H9 (cell line): Measurements from ENCODE around the gene TMEM237. TPM values are rescaled to one million over a fixed set of nuclear protein-coding genes. Genes with fewer than 3 reads are reported as not detected.

Source experiments
- DNase-seq: peaks from one replicate; pipeline ENCODE4 v3.0.0-alpha.2; 2017
- H2AFZ ChIP-seq: one replicate; pipeline ENCODE4 v1.6.1; 2013; ENCODE audit warnings: mild to moderate bottlenecking, low read length, control low read depth, moderate library complexity
- H2AK5ac ChIP-seq: 2 replicates; pipeline ENCODE4 v1.6.1; 2013; ENCODE audit warnings: low read length, control low read depth, mixed read lengths; ENCODE audit not compliant: insufficient read length
- H2BK120ac ChIP-seq: one replicate; pipeline ENCODE4 v1.6.1; 2013; ENCODE audit warnings: low read depth, mild to moderate bottlenecking, low read length, control low read depth, inconsistent platforms; ENCODE audit not compliant: poor library complexity, severe bottlenecking
- H2BK12ac ChIP-seq: 2 replicates; pipeline ENCODE4 v1.6.1; 2013; ENCODE audit warnings: low read length, control low read depth, mixed read lengths, low read depth; ENCODE audit not compliant: insufficient read length
- H2BK15ac ChIP-seq: 2 replicates; pipeline ENCODE4 v1.6.1; 2013; ENCODE audit warnings: low read depth, low read length, control low read depth
- H2BK20ac ChIP-seq: one replicate; pipeline ENCODE4 v1.6.1; 2013; ENCODE audit warnings: low read depth, mild to moderate bottlenecking, low read length, control low read depth, inconsistent platforms; ENCODE audit not compliant: poor library complexity, severe bottlenecking
- H2BK5ac ChIP-seq: 2 replicates; pipeline ENCODE4 v1.6.1; 2013; ENCODE audit warnings: low read length, control low read depth, mixed read lengths; ENCODE audit not compliant: insufficient read length
- H3K14ac ChIP-seq: 2 replicates; pipeline ENCODE4 v1.6.1; 2013; ENCODE audit warnings: low read length, control low read depth; ENCODE audit not compliant: insufficient read depth
- H3K18ac ChIP-seq: 2 replicates; pipeline ENCODE4 v1.6.1; 2013; ENCODE audit warnings: low read depth, mild to moderate bottlenecking, mixed read lengths, low read length, control low read depth; ENCODE audit not compliant: insufficient read length
- H3K23ac ChIP-seq: 2 replicates; pipeline ENCODE4 v1.6.1; 2013; ENCODE audit warnings: low read length, control low read depth, mixed read lengths, low read depth; ENCODE audit not compliant: insufficient read length
- H3K23me2 ChIP-seq: 2 replicates; pipeline ENCODE4 v1.6.1; 2013; ENCODE audit warnings: low read depth, mild to moderate bottlenecking, mixed read lengths, low read length, control low read depth; ENCODE audit not compliant: insufficient read length, poor library complexity, severe bottlenecking
- H3K27ac ChIP-seq: 2 replicates; pipeline ENCODE4 v1.5.1; 2013; ENCODE audit warnings: low read length, control low read depth, mixed read lengths, low read depth; ENCODE audit not compliant: insufficient read length
- H3K27me3 ChIP-seq: 2 replicates; pipeline ENCODE4 v1.6.1; 2013; ENCODE audit warnings: low read length, control low read depth, inconsistent platforms; ENCODE audit not compliant: insufficient read depth
- H3K4ac ChIP-seq: 2 replicates; pipeline ENCODE4 v1.6.1; 2013; ENCODE audit warnings: low read depth, mild to moderate bottlenecking, control low read depth, inconsistent platforms, low read length, moderate library complexity
- H3K4me1 ChIP-seq: 2 replicates; pipeline ENCODE4 v1.6.1; 2013; ENCODE audit warnings: low read length, control low read depth, inconsistent platforms; ENCODE audit not compliant: insufficient read depth
- H3K4me2 ChIP-seq: 2 replicates; pipeline ENCODE4 v1.6.1; 2013; ENCODE audit warnings: low read length, control low read depth, mixed read lengths; ENCODE audit not compliant: insufficient read length, insufficient read depth
- H3K56ac ChIP-seq: 2 replicates; pipeline ENCODE4 v1.6.1; 2013; ENCODE audit warnings: low read depth, mild to moderate bottlenecking, mixed read lengths, low read length, control low read depth; ENCODE audit not compliant: insufficient read length
- H3K79me1 ChIP-seq: 2 replicates; pipeline ENCODE4 v1.6.1; 2013; ENCODE audit warnings: low read depth, mild to moderate bottlenecking, moderate library complexity, low read length, control low read depth, inconsistent platforms; ENCODE audit not compliant: insufficient read depth, poor library complexity, severe bottlenecking
- H3K79me2 ChIP-seq: 2 replicates; pipeline ENCODE4 v1.6.1; 2013; ENCODE audit warnings: low read length, control low read depth, inconsistent platforms; ENCODE audit not compliant: insufficient read depth
- H3K9ac ChIP-seq: 2 replicates; pipeline ENCODE4 v1.6.1; 2013; ENCODE audit warnings: low read length, control low read depth, mixed read lengths; ENCODE audit not compliant: insufficient read length; ENCODE audit errors: extremely low read depth
- H3K9me3 ChIP-seq: one replicate; pipeline ENCODE4 v1.6.1; 2013; ENCODE audit warnings: low read depth, low read length, inconsistent platforms; ENCODE audit not compliant: control insufficient read depth
- H3T11ph ChIP-seq: one replicate; pipeline ENCODE4 v1.6.1; 2013; ENCODE audit warnings: mild to moderate bottlenecking, low read length, control low read depth, inconsistent platforms
- H4K20me1 ChIP-seq: one replicate; pipeline ENCODE4 v1.6.1; 2013; ENCODE audit not compliant: control insufficient read depth, insufficient read length, insufficient read depth
- H4K5ac ChIP-seq: 2 replicates; pipeline ENCODE4 v1.6.1; 2013; ENCODE audit warnings: low read depth, mild to moderate bottlenecking, mixed read lengths, low read length, control low read depth; ENCODE audit not compliant: insufficient read length
- H4K8ac ChIP-seq: replicated peaks from 2 replicates; pipeline ENCODE4 v1.6.1; 2013; ENCODE audit warnings: low read length, control low read depth, mixed read lengths, low read depth; ENCODE audit not compliant: insufficient read length
- H4K91ac ChIP-seq: 2 replicates; pipeline ENCODE4 v1.6.1; 2013; ENCODE audit warnings: low read depth, mild to moderate bottlenecking, moderate library complexity, mixed read lengths, low read length, control low read depth; ENCODE audit not compliant: insufficient read length
- H3K27ac Mint-ChIP-seq, 3 experiments: 2 replicates in 2 of 3; 3 replicates in 1 of 3; pipeline ENCODE4 v1.8.0; 2020 to 2021; ENCODE audit warnings: mixed read lengths in 3 of 3, mild to moderate bottlenecking in 1 of 3, moderate library complexity in 1 of 3
- H3K27me3 Mint-ChIP-seq: 2 replicates; pipeline ENCODE4 v1.8.0; 2021; ENCODE audit warnings: low read depth, mild to moderate bottlenecking, moderate library complexity, mixed read lengths
- H3K36me3 Mint-ChIP-seq, 3 experiments: 2 replicates in 2 of 3; 3 replicates in 1 of 3; pipeline ENCODE4 v1.8.0; 2020 to 2021; ENCODE audit warnings: low read depth in 3 of 3, mixed read lengths in 3 of 3; ENCODE audit not compliant: insufficient read depth in 1 of 3
- H3K4me1 Mint-ChIP-seq, 2 experiments: 2 replicates each; pipeline ENCODE4 v1.8.0; 2020; ENCODE audit warnings: mixed read lengths in 2 of 2
- H3K4me3 Mint-ChIP-seq, 2 experiments: 2 replicates in 1 of 2; 3 replicates in 1 of 2; pipeline ENCODE4 v1.8.0; 2020 to 2021; ENCODE audit warnings: mild to moderate bottlenecking in 2 of 2, mixed read lengths in 2 of 2, moderate library complexity in 1 of 2
- H3K9me3 Mint-ChIP-seq, 2 experiments: 2 replicates in 1 of 2; 3 replicates in 1 of 2; pipeline ENCODE4 v1.8.0; 2020; ENCODE audit warnings: mild to moderate bottlenecking in 2 of 2, mixed read lengths in 2 of 2, moderate library complexity in 1 of 2
- WGBS: extraction: QIAGEN DNeasy Blood & Tissue Kit; methylation state at CpG from one replicate; pipeline ENCODE4 v1.1.7; 2013; ENCODE audit warnings: missing lambda C conversion rate, low lambda C conversion rate, mixed read lengths; ENCODE audit not compliant: insufficient read length; ENCODE audit errors: extremely low coverage; 5-methylcytosine and 5-hydroxymethylcytosine counted together
- total RNA-seq: library from RNA; stranded (reverse); gene quantifications from 2 replicates; pipeline ENCODE4 v1.2.1, GENCODE V29; 2021
- TF ChIP-seq, protein P1 (sequence below): fragments of 200-600 bp; sonication (generic); conservative IDR thresholded peaks from 3 replicates; pipeline ENCODE4 v1.8.0; 2021; ENCODE audit warnings: antibody characterized with exemption, mild to moderate bottlenecking

Gene TMEM237
- total RNA-seq, 1 experiment from 2014 or later: 37.7 TPM

DNA sequence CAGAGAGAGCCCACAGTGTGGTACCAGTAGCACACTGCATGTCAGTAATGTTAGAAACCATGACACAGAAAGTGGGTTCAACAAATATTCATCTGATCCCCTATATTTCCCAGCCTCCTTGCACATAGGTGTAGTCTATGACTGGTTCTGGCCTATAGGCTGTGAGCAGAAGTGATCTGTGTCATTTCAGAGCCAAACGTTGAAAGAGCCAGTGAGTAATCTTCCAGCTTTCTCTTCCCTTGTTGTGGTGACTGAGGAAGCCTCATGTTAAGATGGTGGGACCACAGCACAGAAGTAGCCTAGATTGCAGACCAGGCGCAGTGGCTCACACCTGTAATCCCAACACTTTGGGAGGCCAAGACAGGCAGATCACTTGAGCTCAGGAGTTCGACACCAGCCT, 4.1 kb downstream of the TMEM237 start:
- H3K27ac ChIP-seq: no peak overlapping the region
- Mint-ChIP-seq H3K9me3 (no peaks in the 10 kb centered on the region), H3K27me3 (no peaks in the 10 kb centered on the region; the same call in 1 of the 2 replicates), H3K36me3 (peaks cover 9 to 43% (median 35%) of the 10 kb centered on the region in 3 experiments; a peak in 6 of 7 replicates), H3K27ac (0 out of 7 replicates have a peak overlapping the region, but pooled peaks of 1 of the 3 experiments have one; percentile 27), H3K4me3 (no peak overlapping the region), H3K4me1 (peaks cover 14 to 15% of the 10 kb centered on the region in 2 experiments)
- no CpG with 5 or more reads among the region's 3 CpGs for WGBS
- no peak overlapping the region for H2BK12ac ChIP-seq
- no peak overlapping the region for H4K8ac ChIP-seq
- no peak overlapping the region for H2AFZ ChIP-seq
- H3K4me1 ChIP-seq: no peaks in the 10 kb centered on the region
- no peak overlapping the region for H2AK5ac ChIP-seq
- no peak overlapping the region for H2BK120ac ChIP-seq
- H4K5ac ChIP-seq: no peak overlapping the region
- H3K23me2 ChIP-seq: no peaks in the 10 kb centered on the region
- no peaks in the 10 kb centered on the region for H3K27me3 ChIP-seq
- no peak overlapping the region for H2BK15ac ChIP-seq
- H3K4me2 ChIP-seq: no peak overlapping the region
- no peaks in the 10 kb centered on the region for H3K79me2 ChIP-seq
- no peak overlapping the region for H3K56ac ChIP-seq
- no peaks in the 10 kb centered on the region for H4K20me1 ChIP-seq
- no peak for DNase-seq
- no peak overlapping the region for H3K4ac ChIP-seq
- no peak overlapping the region for H2BK5ac ChIP-seq
- no peak overlapping the region for H3K9ac ChIP-seq
- no peaks in the 10 kb centered on the region for H3K79me1 ChIP-seq
- no peak overlapping the region for H4K91ac ChIP-seq
- H2BK20ac ChIP-seq: no peak overlapping the region
- TF ChIP-seq, protein P1, sequence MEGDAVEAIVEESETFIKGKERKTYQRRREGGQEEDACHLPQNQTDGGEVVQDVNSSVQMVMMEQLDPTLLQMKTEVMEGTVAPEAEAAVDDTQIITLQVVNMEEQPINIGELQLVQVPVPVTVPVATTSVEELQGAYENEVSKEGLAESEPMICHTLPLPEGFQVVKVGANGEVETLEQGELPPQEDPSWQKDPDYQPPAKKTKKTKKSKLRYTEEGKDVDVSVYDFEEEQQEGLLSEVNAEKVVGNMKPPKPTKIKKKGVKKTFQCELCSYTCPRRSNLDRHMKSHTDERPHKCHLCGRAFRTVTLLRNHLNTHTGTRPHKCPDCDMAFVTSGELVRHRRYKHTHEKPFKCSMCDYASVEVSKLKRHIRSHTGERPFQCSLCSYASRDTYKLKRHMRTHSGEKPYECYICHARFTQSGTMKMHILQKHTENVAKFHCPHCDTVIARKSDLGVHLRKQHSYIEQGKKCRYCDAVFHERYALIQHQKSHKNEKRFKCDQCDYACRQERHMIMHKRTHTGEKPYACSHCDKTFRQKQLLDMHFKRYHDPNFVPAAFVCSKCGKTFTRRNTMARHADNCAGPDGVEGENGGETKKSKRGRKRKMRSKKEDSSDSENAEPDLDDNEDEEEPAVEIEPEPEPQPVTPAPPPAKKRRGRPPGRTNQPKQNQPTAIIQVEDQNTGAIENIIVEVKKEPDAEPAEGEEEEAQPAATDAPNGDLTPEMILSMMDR: no peak
- no peak overlapping the region for H3K14ac ChIP-seq
- H3K23ac ChIP-seq: no peak overlapping the region
- H3T11ph ChIP-seq: no peak overlapping the region
- H3K18ac ChIP-seq: no peak overlapping the region
- H3K9me3 ChIP-seq: no peaks in the 10 kb centered on the region
